Measurements from ENCODE around the gene MACROD2.

DNA sequence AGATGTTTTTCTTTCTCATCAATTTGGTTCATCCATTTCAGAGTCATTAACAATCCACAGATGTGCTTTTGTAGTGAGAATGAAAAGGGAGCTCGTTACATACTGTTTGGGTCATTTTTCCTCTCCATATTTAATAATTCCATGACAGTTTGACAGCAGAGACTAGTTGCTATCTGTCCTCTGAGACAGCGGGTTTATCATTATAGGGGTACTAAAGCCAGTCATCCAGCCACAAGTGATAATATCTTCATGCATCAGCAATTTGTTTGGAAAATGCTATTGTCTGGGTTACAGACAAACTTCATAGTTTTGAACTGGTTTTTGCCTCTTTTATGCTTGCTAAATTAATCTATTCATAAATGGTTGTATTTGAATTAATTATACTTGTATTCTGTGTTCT lies 692.7 kb downstream of the MACROD2 start:
- TF ChIP-seq POLR2A (IDR thresholded peaks at IDR 0.05) = no peak
- TF ChIP-seq, protein P1, sequence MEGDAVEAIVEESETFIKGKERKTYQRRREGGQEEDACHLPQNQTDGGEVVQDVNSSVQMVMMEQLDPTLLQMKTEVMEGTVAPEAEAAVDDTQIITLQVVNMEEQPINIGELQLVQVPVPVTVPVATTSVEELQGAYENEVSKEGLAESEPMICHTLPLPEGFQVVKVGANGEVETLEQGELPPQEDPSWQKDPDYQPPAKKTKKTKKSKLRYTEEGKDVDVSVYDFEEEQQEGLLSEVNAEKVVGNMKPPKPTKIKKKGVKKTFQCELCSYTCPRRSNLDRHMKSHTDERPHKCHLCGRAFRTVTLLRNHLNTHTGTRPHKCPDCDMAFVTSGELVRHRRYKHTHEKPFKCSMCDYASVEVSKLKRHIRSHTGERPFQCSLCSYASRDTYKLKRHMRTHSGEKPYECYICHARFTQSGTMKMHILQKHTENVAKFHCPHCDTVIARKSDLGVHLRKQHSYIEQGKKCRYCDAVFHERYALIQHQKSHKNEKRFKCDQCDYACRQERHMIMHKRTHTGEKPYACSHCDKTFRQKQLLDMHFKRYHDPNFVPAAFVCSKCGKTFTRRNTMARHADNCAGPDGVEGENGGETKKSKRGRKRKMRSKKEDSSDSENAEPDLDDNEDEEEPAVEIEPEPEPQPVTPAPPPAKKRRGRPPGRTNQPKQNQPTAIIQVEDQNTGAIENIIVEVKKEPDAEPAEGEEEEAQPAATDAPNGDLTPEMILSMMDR (IDR thresholded peaks at IDR 0.05) = no peak

Data from suprapubic skin (tissue), 3 donors.